BLaER1 treated with 17β-estradiol and CSF1 and Interleukin-3, amounts not matched to agents 10 nM and 100 nM (cell line): Measurements from ENCODE around the gene SIM2.

Experiments
- H3K27ac ChIP-seq, 11 experiments: shearing (Covaris generic); formaldehyde crosslinking; 2 replicates each; pipeline ENCODE4 v1.8.1; 2022
- H3K27me3 ChIP-seq, 11 experiments: shearing (Covaris generic); formaldehyde crosslinking; 2 replicates each; pipeline ENCODE4 v1.8.1; 2022
- H3K36me3 ChIP-seq, 11 experiments: shearing (Covaris generic); formaldehyde crosslinking; 2 replicates each; pipeline ENCODE4 v1.8.1; 2022
- H3K4me1 ChIP-seq, 10 experiments: shearing (Covaris generic); formaldehyde crosslinking; 2 replicates each; pipeline ENCODE4 v1.8.1; 2022
- H3K4me2 ChIP-seq, 11 experiments: shearing (Covaris generic); formaldehyde crosslinking; 2 replicates each; pipeline ENCODE4 v1.8.1; 2022
- H3K4me3 ChIP-seq, 10 experiments: shearing (Covaris generic); formaldehyde crosslinking; 2 replicates each; pipeline ENCODE4 v1.8.1; 2022
- H3K9ac ChIP-seq, 11 experiments: shearing (Covaris generic); formaldehyde crosslinking; 2 replicates each; pipeline ENCODE4 v1.8.1; 2022
- H3K9me3 ChIP-seq, 11 experiments: shearing (Covaris generic); formaldehyde crosslinking; replicated peaks in 1 of 11; 2 replicates each; pipeline ENCODE4 v1.8.1; 2022
- H4K20me1 ChIP-seq, 11 experiments: shearing (Covaris generic); formaldehyde crosslinking; 2 replicates each; pipeline ENCODE4 v1.8.1; 2022
- Cebpa-rat ChIP-seq, 11 experiments: shearing (Covaris generic); IDR thresholded peaks; 2 replicates each; pipeline ENCODE4 v1.8.1; 2022

SIM2 gene

GRCh38 chr21:36701756-36702621 lies 3.1 kb downstream of the SIM2 start:
- Histone ChIP-seq H3K4me3 (no peak overlapping the region), H3K4me2 (peak overlapping the region in 1 of 11 experiments; percentile 21; a peak in 1 of 22 replicates), H3K27ac (no peak overlapping the region), H3K27me3 (peaks cover 99 to 100% (median 100%) of the 10 kb centered on the region in 11 experiments), H3K36me3 (no peaks in the 10 kb centered on the region), H4K20me1 (peaks cover 0 to 98% (median 97%) of the 10 kb centered on the region in 11 experiments; a peak in 18 of 22 replicates), H3K4me1 (peaks cover 35 to 66% (median 53%) of the 10 kb centered on the region in 10 experiments), H3K9me3 (peaks cover 1 to 8% (median 4%) of the 10 kb centered on the region in 11 experiments; a peak in 19 of 22 replicates), H3K9ac (no peak overlapping the region)
- TF ChIP-seq Cebpa-rat (IDR thresholded peaks at IDR 0.05) = no peak

- Histone ChIP-seq H3K4me2 (no peak overlapping the region), H3K27me3 (peaks cover 99 to 100% (median 100%) of the 10 kb centered on the region in 11 experiments), H3K4me1 (peaks cover 29 to 60% (median 47%) of the 10 kb centered on the region in 10 experiments), H3K36me3 (no peaks in the 10 kb centered on the region), H4K20me1 (peaks cover 0 to 98% (median 96%) of the 10 kb centered on the region in 11 experiments; a peak in 18 of 22 replicates), H3K27ac (no peak overlapping the region), H3K4me3 (no peak overlapping the region), H3K9ac (no peak overlapping the region), H3K9me3 (peaks cover 0 to 8% (median 3%) of the 10 kb centered on the region in 11 experiments; a peak in 10 of 22 replicates)
- no peak for TF ChIP-seq Cebpa-rat (IDR thresholded peaks at IDR 0.05)
Observed at GRCh38 chr21:36702622-36702968, 3.7 kb downstream of the SIM2 start.

GRCh38 chr21:36703123-36703522 lies 4.2 kb downstream of the SIM2 start:
- H3K9me3 ChIP-seq = peaks cover 0 to 11% (median 7%) of the 10 kb centered on the region in 11 experiments; a peak in 13 of 22 replicates
- no peak overlapping the region for H3K4me2 ChIP-seq
- H3K27me3 ChIP-seq = peaks cover 99 to 100% (median 100%) of the 10 kb centered on the region in 11 experiments
- peaks cover 0 to 98% (median 95%) of the 10 kb centered on the region in 11 experiments; a peak in 18 of 22 replicates for H4K20me1 ChIP-seq
- no peak overlapping the region for H3K27ac ChIP-seq
- no peak overlapping the region for H3K4me3 ChIP-seq
- TF ChIP-seq Cebpa-rat (IDR thresholded peaks at IDR 0.05) = no peak
- H3K36me3 ChIP-seq = no peaks in the 10 kb centered on the region
- peaks cover 26 to 54% (median 42%) of the 10 kb centered on the region in 10 experiments for H3K4me1 ChIP-seq
- no peak overlapping the region for H3K9ac ChIP-seq

- H3K9ac ChIP-seq = no peak overlapping the region
- H3K9me3 ChIP-seq = peaks cover 0 to 18% (median 13%) of the 10 kb centered on the region in 11 experiments; a peak in 14 of 22 replicates
- H3K27ac ChIP-seq = no peak overlapping the region
- H3K4me1 ChIP-seq = peaks cover 21 to 48% (median 36%) of the 10 kb centered on the region in 10 experiments
- no peak overlapping the region for H3K4me3 ChIP-seq
- H4K20me1 ChIP-seq = peaks cover 0 to 98% (median 95%) of the 10 kb centered on the region in 11 experiments; a peak in 18 of 22 replicates
- H3K27me3 ChIP-seq = peaks cover 99 to 100% (median 100%) of the 10 kb centered on the region in 11 experiments
- no peaks in the 10 kb centered on the region for H3K36me3 ChIP-seq
- TF ChIP-seq Cebpa-rat (IDR thresholded peaks at IDR 0.05) = no peak
- no peak overlapping the region for H3K4me2 ChIP-seq
Observed at GRCh38 chr21:36703626-36704280, 4.8 kb downstream of the SIM2 start.

- Histone ChIP-seq H4K20me1 (peaks cover 0 to 100% (median 97%) of the 10 kb centered on the region in 11 experiments; a peak in 18 of 22 replicates), H3K4me1 (peaks cover 17 to 44% (median 32%) of the 10 kb centered on the region in 10 experiments), H3K9ac (no peak overlapping the region), H3K27ac (no peak overlapping the region), H3K4me2 (peak overlapping the region in 9 of 11 experiments; percentile 7 to 56 (median 33); a peak in 13 of 22 replicates), H3K9me3 (peaks cover 0 to 19% (median 15%) of the 10 kb centered on the region in 11 experiments; a peak in 14 of 22 replicates), H3K36me3 (no peaks in the 10 kb centered on the region), H3K27me3 (peaks cover 100% of the 10 kb centered on the region in 11 experiments), H3K4me3 (peak overlapping the region in 1 of 10 experiments; percentile 18; a peak in 1 of 20 replicates)
- no peak for TF ChIP-seq Cebpa-rat (IDR thresholded peaks at IDR 0.05)
Observed at GRCh38 chr21:36704281-36704957, 5.5 kb downstream of the SIM2 start.

GRCh38 chr21:36704958-36705678 lies 6.2 kb downstream of the SIM2 start:
- Histone ChIP-seq H3K27ac (no peak overlapping the region), H3K9ac (no peak overlapping the region), H3K4me1 (peaks cover 12 to 41% (median 26%) of the 10 kb centered on the region in 10 experiments; a peak in 18 of 20 replicates), H3K27me3 (peaks cover 100% of the 10 kb centered on the region in 11 experiments), H4K20me1 (peaks cover 0 to 100% (median 97%) of the 10 kb centered on the region in 11 experiments; a peak in 17 of 22 replicates), H3K36me3 (no peaks in the 10 kb centered on the region), H3K9me3 (peaks cover 0 to 23% (median 15%) of the 10 kb centered on the region in 11 experiments; a peak in 14 of 22 replicates), H3K4me3 (peak overlapping the region in 1 of 10 experiments; percentile 18; a peak in 1 of 20 replicates), H3K4me2 (peak overlapping the region in 9 of 11 experiments; percentile 7 to 56 (median 28); a peak in 12 of 22 replicates)
- no peak for TF ChIP-seq Cebpa-rat (IDR thresholded peaks at IDR 0.05)

- Histone ChIP-seq H3K4me2 (peak overlapping the region in 7 of 11 experiments; percentile 1 to 44 (median 20); a peak in 7 of 22 replicates), H3K9me3 (peaks cover 0 to 26% (median 15%) of the 10 kb centered on the region in 11 experiments; a peak in 14 of 22 replicates), H3K36me3 (no peaks in the 10 kb centered on the region), H3K9ac (no peak overlapping the region), H3K4me3 (no peak overlapping the region), H3K27ac (no peak overlapping the region), H4K20me1 (peaks cover 0 to 100% (median 96%) of the 10 kb centered on the region in 11 experiments; a peak in 17 of 22 replicates), H3K4me1 (peaks cover 10 to 39% (median 22%) of the 10 kb centered on the region in 10 experiments; a peak in 17 of 20 replicates), H3K27me3 (peaks cover 100% of the 10 kb centered on the region in 11 experiments)
- no peak for TF ChIP-seq Cebpa-rat (IDR thresholded peaks at IDR 0.05)
Observed at GRCh38 chr21:36705679-36706481, 7.0 kb downstream of the SIM2 start.
